ENCODE results near the gene CYYR1. TPM values are rescaled to one million over a fixed set of nuclear protein-coding genes. Genes with fewer than 3 reads are reported as not detected.
A peak's percentile ranks its signal among the peaks of the same experiment; 100 is the strongest.

CYYR1 gene
- total RNA-seq, 1 donor, result 0.09 TPM

- DNase-seq (ENCODE audit: low read depth), result no peak
- H3K4me3 ChIP-seq (ENCODE audit: low read depth, low read length), result no peak overlapping the region
- no peak for TF ChIP-seq CTCF (IDR thresholded peaks at IDR 0.05; ENCODE audit: insufficient read depth, low read length)
Observed at GRCh38 chr21:26508903-26509302, 64.2 kb downstream of the CYYR1 start.

- no peak for TF ChIP-seq CTCF (IDR thresholded peaks at IDR 0.05; ENCODE audit: insufficient read depth, low read length)
- peak; percentile 50 for DNase-seq (ENCODE audit: low read depth)
- H3K4me3 ChIP-seq (ENCODE audit: low read depth, low read length), result no peak overlapping the region
Observed at GRCh38 chr21:26506956-26507355, 66.1 kb downstream of the CYYR1 start.

GRCh38 chr21:26505211-26505610 lies 67.9 kb downstream of the CYYR1 start:
- H3K4me3 ChIP-seq (ENCODE audit: low read depth, low read length), result no peak overlapping the region
- no peak for DNase-seq (ENCODE audit: low read depth)
- no peak for TF ChIP-seq CTCF (IDR thresholded peaks at IDR 0.05; ENCODE audit: insufficient read depth, low read length)

- no peak for DNase-seq (ENCODE audit: low read depth)
- TF ChIP-seq CTCF (IDR thresholded peaks at IDR 0.05; ENCODE audit: insufficient read depth, low read length), result no peak
- no peak overlapping the region for H3K4me3 ChIP-seq (ENCODE audit: low read depth, low read length)
Observed at GRCh38 chr21:26503414-26503813, 69.7 kb downstream of the CYYR1 start.

GRCh38 chr21:26501495-26502021 lies 71.5 kb downstream of the CYYR1 start:
- H3K4me3 ChIP-seq (ENCODE audit: low read depth, low read length), result no peak overlapping the region
- TF ChIP-seq CTCF (IDR thresholded peaks at IDR 0.05; ENCODE audit: insufficient read depth, low read length), result no peak
- DNase-seq (ENCODE audit: low read depth), result no peak

GRCh38 chr21:26499495-26499894 lies 73.6 kb downstream of the CYYR1 start:
- no peak for DNase-seq (ENCODE audit: low read depth)
- H3K4me3 ChIP-seq (ENCODE audit: low read depth, low read length), result no peak overlapping the region
- TF ChIP-seq CTCF (IDR thresholded peaks at IDR 0.05; ENCODE audit: insufficient read depth, low read length), result no peak

GRCh38 chr21:26495283-26495849 lies 77.7 kb downstream of the CYYR1 start:
- H3K4me3 ChIP-seq (ENCODE audit: low read depth, low read length), result no peak overlapping the region
- TF ChIP-seq CTCF (IDR thresholded peaks at IDR 0.05; ENCODE audit: insufficient read depth, low read length), result no peak
- DNase-seq (ENCODE audit: low read depth), result no peak
